Mucosa of descending colon (tissue), 3 donors: ENCODE measurements around the gene FBXL17. TPM values are rescaled to one million over a fixed set of nuclear protein-coding genes. Genes with fewer than 3 reads are reported as not detected.

Experiments
- ATAC-seq: fragments of 200-7000 bp; cut with Tn5 transposase; one replicate; pipeline ENCODE4 v1.9.1; 2020; ENCODE audit warnings: mild to moderate bottlenecking, moderate library complexity
- DNase-seq, 3 donors: peaks; one replicate each; pipeline ENCODE4 v3.0.0-alpha.2; 2020
- H3K36me3 ChIP-seq: fragments of 200-600 bp; one replicate; pipeline ENCODE4 v1.8.0; 2021; ENCODE audit warnings: low read depth, mild to moderate bottlenecking
- H3K4me1 ChIP-seq: fragments of 200-600 bp; one replicate; pipeline ENCODE4 v1.8.0; 2021; ENCODE audit warnings: low read depth, mild to moderate bottlenecking
- H3K4me3 ChIP-seq: fragments of 200-600 bp; one replicate; pipeline ENCODE4 v1.8.0; 2021; ENCODE audit warnings: mild to moderate bottlenecking
- H3K9me3 ChIP-seq: fragments of 200-600 bp; one replicate; pipeline ENCODE4 v1.8.0; 2021; ENCODE audit warnings: mild to moderate bottlenecking
- intact Hi-C, 2 donors: fragments of 100-400 bp; cut with DNase I in 1 of 2; cut with micrococcal nuclease in 1 of 2; formaldehyde crosslinking; loops; one replicate each; pipeline versions ENCODE4 v1.11.0 to v1.11.1; 2022; cut with DNase I, micrococcal nuclease
- total RNA-seq, 3 donors: library from RNA; stranded (reverse); fragmentation: NEBNext Ultra II Directional in 2 of 3; extraction: Animal tissue kit (Norgen Biotek cat#: 25700) in 2 of 3; gene quantifications; one replicate each; pipeline versions ENCODE4 v1.2.1 to v1.2.4, GENCODE V29; 2021 to 2023
- TF ChIP-seq, protein P1 (sequence below): fragments of 200-600 bp; IDR thresholded peaks from one replicate; pipeline ENCODE4 v1.8.0; 2022; ENCODE audit warnings: antibody characterized with exemption, mild to moderate bottlenecking
- donor health status: DM: no; HTN: no; CAD: no; lungs with moderate emphysema.
- donor health status: DM: no; HTN: no; CAD: no.
- donor health status: DM: no; HTN: yes; CAD: no.

The FBXL17 gene
- total RNA-seq, 3 donors from 2014 or later: 22.8 to 25.6 (median 23.8) TPM

DNA sequence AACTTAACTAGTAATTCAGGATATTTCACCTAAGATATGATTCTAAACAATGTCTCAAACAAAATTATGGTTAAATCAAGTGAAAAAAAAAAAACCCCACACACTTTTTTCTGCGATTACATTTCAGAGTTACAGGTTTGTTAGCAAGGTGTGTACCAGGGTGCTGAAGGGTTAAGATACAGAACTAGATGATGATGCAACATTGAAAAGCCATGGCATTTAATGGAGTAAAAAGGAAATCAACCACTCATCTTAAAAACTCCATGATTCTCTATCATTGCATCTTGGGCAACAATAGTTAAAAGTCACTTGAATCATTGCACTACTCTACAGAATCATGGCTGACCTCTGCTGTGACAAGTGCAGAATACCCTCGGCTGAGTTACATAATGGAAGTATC is 440.9 kb downstream of the FBXL17 start:
- Histone ChIP-seq H3K9me3 (no peaks in the 10 kb centered on the region), H3K36me3 (no peaks in the 10 kb centered on the region), H3K4me3 (no peak overlapping the region), H3K4me1 (no peaks in the 10 kb centered on the region)
- TF ChIP-seq, protein P1, sequence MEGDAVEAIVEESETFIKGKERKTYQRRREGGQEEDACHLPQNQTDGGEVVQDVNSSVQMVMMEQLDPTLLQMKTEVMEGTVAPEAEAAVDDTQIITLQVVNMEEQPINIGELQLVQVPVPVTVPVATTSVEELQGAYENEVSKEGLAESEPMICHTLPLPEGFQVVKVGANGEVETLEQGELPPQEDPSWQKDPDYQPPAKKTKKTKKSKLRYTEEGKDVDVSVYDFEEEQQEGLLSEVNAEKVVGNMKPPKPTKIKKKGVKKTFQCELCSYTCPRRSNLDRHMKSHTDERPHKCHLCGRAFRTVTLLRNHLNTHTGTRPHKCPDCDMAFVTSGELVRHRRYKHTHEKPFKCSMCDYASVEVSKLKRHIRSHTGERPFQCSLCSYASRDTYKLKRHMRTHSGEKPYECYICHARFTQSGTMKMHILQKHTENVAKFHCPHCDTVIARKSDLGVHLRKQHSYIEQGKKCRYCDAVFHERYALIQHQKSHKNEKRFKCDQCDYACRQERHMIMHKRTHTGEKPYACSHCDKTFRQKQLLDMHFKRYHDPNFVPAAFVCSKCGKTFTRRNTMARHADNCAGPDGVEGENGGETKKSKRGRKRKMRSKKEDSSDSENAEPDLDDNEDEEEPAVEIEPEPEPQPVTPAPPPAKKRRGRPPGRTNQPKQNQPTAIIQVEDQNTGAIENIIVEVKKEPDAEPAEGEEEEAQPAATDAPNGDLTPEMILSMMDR: no peak
- no peak for ATAC-seq
- intact Hi-C loops: no loop called here
- no peak for DNase-seq

GRCh38 chr5:107937651-107938355 is 444.1 kb downstream of the FBXL17 start:
- no peaks in the 10 kb centered on the region for H3K36me3 ChIP-seq
- ATAC-seq: no peak
- H3K4me1 ChIP-seq: no peaks in the 10 kb centered on the region
- H3K4me3 ChIP-seq: no peak overlapping the region
- intact Hi-C loops: no loop called here
- TF ChIP-seq, protein P1: no peak
- H3K9me3 ChIP-seq: no peaks in the 10 kb centered on the region
- no peak for DNase-seq

DNA sequence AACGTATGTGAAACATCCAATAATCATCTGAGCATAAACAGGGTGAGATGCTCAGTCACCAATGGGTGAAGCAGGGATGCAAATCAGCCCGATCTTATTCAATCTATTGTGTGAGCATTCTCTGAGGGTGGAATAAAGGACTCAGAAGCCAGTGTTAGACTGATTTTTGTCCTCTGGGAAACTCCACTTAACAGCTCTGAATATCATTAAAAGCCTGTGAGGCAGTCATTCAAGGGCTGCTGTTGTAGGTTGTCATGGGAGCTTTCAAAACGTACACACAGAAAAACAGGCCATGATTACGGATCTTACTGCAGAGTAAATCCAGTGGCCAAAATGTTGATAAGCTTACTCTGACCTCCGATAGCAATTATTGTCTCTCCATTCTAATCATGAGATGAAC is 444.7 kb downstream of the FBXL17 start:
- intact Hi-C loops: no loop called here
- no peak for ATAC-seq
- Histone ChIP-seq H3K36me3 (no peaks in the 10 kb centered on the region), H3K4me3 (no peak overlapping the region), H3K4me1 (no peaks in the 10 kb centered on the region), H3K9me3 (no peaks in the 10 kb centered on the region)
- TF ChIP-seq, protein P1: no peak
- DNase-seq: no peak

DNA sequence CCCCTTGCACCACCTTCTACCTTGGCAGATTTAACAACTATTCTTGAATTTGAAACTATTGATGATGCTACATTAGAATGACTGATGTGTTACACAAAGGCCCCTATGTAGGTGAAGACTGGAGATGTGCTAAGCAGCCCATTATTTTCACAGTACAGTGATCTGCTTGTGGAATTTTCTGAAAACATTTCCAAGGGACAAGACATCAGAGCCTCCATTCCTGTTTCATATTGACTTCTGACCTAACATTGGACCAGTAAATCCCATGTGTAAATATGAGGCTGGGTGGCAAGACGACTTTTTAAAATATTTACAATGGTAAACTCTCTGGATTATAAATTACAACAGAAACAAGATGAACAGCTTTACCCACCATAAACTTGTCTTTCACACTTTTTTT is 445.4 kb downstream of the FBXL17 start:
- no peak for DNase-seq
- Histone ChIP-seq H3K4me3 (no peak overlapping the region), H3K36me3 (no peaks in the 10 kb centered on the region), H3K9me3 (no peaks in the 10 kb centered on the region), H3K4me1 (no peaks in the 10 kb centered on the region)
- intact Hi-C loops: no loop called here
- ATAC-seq: no peak
- TF ChIP-seq, protein P1: no peak

GRCh38 chr5:107935645-107936044 is 446.3 kb downstream of the FBXL17 start:
- Histone ChIP-seq H3K4me1 (no peaks in the 10 kb centered on the region), H3K4me3 (no peak overlapping the region), H3K9me3 (no peaks in the 10 kb centered on the region), H3K36me3 (no peaks in the 10 kb centered on the region)
- TF ChIP-seq, protein P1: no peak
- no peak for ATAC-seq
- no peak for DNase-seq
- intact Hi-C loops: no loop called here

- TF ChIP-seq, protein P1: no peak
- no peak overlapping the region for H3K4me3 ChIP-seq
- H3K4me1 ChIP-seq: no peaks in the 10 kb centered on the region
- ATAC-seq (no peak), DNase-seq (no peak)
- intact Hi-C loops: no loop called here
- H3K9me3 ChIP-seq: no peaks in the 10 kb centered on the region
- H3K36me3 ChIP-seq: no peaks in the 10 kb centered on the region
Observed at GRCh38 chr5:107933326-107933725, 448.6 kb downstream of the FBXL17 start.
